Globus pallidus (tissue), 1 donor: ENCODE measurements around the gene E2F6.

Experiments used
- DNase-seq: peaks from one replicate; pipeline ENCODE4 v3.0.0-alpha.2; 2015; ENCODE audit warnings: low spot score

Gene E2F6

DNA sequence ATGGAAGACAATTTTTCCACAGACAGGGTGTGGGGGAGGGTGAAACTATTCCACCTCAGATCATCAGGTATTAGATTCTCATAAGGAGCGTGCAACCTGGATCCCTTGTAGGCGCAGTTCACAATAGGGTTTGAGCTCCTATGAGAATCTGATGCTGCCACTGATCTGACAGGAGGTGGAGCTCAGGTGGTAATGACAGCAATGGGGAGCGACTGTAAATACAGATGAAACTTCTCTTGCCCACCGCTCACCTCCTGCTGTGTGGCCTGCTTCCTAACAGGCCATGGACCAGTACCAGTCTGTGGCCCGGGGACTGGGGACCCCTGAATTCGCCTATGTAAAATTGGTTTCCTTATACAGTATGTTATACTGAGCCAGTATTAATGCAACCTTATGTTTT lies 27.3 kb upstream of the E2F6 start:
- DNase-seq = no peak

DNA sequence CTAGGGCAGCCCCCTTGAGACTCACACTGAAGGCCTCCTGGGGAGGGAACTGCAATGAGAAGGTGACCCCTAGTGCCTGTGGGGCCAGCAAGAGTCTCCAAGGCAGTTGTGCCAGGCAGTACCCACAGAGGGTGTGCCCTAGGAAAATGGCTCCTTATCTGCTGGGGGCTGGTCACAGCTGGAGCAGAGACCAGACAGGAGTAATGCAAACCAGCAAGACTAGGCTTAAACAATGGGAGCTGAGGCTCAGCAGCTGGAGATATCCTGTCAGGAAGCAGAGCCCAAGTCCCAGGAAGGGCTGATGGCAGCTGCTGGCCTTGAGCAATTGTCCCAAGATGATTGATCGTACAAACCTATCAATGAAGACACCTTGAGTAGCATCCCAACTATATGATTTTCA lies 26.8 kb upstream of the E2F6 start:
- no peak for DNase-seq

DNA sequence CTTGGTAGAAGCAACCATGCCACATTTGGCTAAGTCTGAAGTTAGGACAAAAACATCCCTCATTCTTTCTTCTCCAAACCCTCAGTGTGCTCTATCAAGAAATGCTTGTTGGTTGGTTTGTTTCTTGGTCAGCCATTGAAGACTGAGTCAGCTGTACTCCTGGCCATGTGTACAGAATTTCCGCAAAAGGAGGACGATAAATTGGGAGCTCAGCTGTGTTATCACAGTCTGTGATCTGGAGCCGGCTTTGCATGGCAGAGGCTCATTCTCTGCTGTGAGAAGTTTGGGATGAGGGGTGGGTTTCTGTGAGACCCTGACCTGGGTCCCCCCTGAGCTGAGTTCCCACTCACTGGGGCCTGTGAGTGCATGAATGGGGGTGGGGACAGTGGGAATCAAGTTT lies 26.3 kb upstream of the E2F6 start:
- no peak for DNase-seq

DNA sequence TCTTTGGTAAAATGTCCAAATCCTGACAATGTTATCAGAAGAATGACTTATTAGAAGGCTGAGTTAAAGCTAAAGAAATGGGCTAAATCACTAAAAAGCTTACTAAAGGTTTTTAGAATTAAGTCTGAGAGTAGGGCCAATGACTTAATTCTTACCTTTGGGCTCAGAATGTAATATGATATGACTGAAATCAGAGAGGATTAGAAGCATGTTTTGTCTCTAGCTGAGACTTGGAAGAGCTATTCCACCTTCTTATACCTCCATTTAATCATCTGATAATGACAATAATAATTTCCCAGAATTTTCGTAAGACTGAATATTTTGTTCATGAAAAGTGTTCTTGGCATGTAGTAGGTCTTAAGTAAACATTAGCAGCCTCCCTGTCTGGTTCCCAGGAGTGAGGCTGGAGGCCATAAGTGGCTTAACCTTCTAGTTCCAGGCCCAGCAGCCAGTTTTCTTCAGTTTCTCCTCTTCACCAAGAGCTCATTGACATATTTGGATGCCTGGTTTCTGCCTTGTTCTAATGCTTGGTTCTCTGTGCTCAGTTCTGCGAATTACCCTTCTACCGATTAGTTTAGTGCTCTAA lies 25.5 kb upstream of the E2F6 start:
- DNase-seq = no peak

DNA sequence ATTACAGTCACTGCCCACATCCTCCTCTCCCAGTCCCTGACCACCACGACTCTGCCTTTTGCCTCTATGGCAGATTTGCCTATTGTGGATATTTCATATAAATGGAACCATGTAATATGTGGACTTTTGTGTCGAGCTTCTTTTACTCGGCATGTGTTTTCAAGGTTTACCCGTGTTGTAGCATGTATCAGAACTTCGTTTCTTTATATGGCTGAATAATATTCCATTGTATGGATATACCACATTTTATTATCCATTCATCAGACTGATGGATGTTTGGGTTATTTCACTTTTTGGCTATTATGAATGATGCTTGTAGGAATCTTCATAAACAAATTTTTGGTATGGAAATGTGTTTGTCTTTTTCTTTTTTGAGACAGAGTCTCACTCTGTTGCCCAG lies 24.2 kb upstream of the E2F6 start:
- DNase-seq = no peak

DNA sequence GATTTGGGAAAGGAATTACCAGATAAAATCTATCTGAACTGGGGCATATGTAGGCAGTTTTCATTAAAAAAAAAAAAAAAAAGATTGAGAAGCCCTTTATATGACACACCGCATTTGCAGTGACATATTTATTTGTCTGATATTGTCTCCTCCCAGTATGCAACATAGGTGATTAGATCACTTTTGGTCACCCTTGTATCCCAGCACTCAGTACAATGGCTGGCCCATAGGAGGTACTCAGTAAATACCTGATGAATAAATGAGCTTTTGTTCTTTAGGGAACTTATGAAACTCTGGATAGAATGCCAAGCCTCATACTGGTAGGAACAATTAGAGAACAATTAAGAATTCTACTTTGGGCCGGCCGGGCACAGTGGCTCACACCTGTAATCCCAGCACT lies 22.8 kb upstream of the E2F6 start:
- no peak for DNase-seq

DNA sequence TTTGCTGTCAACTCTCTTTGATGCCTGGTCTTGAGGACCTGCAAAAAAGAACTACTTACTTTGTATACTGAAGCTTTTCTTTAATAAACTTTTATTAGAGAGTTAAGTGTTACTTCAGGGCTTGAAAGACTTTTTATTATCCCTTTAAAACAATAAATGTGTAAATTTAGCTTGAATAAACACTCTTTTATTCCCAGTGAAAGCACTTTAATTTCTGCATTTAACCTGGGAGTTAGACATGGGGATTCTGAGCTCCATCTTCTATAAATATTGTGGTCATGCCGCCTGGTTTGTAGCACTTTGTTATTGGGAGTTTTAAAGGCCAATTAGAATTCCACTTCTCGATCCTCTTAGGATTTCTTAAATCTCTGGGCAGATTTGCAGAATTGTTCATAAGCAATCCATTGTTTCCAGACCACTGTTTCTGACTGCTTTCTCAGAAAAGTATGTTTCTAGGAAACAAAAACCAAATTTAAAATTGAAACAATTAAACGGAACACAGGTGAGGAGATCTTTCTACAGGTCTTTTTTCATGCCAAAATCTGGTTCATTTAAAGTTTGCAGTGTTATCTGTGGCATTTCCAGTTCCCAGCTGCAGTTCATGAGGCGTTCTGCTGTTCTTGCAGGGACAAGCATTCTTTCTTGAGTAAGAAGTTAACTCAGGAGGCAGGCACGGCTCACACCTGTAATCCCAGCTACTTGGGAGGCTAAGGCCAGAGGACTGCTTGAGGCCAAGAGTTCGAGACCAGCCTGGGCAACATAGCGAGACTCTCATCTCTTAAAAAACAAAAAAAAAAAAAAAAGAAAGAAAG lies 18.1 kb upstream of the E2F6 start:
- DNase-seq = no peak

DNA sequence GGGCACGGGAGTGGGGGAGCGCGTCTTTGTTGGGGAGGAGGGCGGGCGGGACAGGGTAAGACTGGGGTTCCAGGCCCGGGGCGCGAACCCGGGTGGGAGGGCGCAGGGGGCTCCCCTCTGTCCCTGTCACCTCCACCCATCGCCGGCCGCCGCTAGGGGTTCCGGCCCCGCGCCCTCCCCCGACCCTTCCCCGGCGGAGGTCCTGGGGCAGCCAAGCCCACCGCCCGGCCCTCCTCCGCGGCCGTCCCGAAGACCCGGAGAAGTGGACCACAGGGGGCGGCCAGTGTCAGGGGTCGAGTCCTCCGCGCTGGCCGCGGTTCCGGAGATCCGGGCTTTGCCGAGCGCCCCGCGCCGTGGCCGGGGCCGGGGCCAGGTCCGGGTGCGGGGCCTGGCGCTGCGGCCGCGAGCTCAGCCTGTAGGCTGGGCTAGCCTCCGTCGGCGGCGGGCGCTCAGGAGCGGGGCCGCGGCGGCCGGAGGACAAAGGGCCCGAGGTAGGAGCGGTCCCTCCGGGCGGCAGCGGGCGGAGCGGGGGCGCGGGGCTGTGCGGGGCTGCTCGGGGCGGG lies 16.6 kb upstream of the E2F6 start:
- DNase-seq = no peak

DNA sequence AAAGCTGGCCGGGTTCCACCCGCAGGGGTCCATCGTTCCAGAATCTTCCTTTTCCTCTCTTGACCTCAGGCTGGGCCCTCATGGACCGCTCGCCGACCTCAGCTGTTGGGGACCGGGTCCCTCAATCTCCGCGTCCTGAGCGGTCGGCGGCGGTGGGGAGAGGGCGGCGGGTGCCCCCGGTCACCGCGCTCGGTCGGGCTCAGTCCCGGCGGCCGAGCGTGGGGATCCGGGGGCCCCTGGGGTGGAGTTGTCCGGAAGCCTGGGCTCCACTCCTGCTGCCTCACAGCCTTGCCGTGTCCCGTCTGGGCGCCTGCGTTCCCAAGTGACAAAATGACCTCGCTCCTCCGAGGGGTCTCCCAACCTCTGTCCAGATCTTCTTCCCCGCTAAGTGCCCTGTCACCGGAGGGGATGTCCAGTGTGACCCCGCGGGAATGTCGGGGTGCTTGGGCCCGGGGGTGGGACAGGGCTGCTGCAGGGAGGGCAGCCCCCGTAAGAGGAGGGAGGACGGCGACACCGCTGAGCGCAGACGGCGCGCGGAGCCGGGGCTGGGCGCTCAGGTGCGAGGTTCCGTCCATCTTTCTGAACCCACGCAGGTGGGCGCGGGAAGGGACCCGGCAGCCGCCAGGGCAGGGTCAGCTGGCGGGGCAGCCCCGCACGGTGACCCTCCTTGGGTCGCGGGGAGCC lies 16.0 kb upstream of the E2F6 start:
- DNase-seq = no peak

DNA sequence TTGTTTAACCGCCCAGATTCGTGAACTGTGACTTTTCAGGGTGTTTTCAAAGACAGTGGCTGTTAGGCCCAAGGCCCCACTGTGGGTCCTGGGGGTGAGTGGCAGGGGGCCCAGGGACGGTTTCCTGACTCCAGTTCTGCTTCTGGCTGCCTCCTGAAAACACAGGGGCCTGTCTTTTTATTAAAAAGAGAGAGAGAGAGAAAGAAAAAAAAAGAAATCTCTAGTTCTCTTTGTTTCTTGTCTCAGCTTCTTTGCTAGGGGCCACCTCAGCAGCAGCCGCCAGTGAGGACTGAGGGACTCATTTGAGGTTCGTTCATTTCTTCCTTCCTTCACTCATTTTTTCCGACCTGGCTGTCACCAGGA lies 15.4 kb upstream of the E2F6 start:
- no peak for DNase-seq

DNA sequence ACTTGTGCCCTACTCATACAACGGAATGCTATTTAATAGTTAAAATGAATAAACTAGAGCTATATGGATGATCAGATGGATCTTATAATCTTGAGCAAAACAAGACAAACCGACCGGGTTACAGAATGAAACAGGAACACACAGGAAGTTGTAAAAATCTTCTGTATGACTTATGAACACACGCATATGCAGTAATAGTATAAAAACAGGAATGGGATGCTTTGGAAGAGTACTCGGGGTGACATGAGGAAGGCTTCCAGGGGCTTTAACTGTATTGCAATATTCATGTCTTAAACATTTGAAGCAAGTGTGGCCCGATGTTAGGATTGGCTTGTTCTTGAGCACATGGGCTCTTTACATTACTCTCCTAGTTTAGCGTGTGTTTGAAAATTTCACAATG lies 14.9 kb upstream of the E2F6 start:
- DNase-seq = no peak

DNA sequence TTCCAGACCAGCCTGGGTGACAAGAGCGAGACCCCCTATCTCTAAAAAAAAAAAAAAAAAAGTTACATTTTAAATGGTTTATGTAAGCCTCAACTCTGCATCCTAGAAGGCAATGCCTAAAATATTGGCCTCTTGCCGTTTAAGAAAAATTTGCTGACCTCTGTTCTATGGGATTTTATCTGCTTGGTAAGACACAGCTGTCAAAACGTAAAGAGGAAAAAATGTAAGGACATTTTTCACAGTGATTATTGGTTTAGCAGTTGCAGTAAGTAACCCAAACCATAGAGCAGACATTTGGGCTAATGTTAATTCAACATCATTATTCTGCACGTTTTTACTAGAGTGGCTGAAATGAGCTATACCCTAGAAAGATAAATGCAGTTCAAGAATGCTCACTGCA lies 14.4 kb upstream of the E2F6 start:
- DNase-seq = no peak

DNA sequence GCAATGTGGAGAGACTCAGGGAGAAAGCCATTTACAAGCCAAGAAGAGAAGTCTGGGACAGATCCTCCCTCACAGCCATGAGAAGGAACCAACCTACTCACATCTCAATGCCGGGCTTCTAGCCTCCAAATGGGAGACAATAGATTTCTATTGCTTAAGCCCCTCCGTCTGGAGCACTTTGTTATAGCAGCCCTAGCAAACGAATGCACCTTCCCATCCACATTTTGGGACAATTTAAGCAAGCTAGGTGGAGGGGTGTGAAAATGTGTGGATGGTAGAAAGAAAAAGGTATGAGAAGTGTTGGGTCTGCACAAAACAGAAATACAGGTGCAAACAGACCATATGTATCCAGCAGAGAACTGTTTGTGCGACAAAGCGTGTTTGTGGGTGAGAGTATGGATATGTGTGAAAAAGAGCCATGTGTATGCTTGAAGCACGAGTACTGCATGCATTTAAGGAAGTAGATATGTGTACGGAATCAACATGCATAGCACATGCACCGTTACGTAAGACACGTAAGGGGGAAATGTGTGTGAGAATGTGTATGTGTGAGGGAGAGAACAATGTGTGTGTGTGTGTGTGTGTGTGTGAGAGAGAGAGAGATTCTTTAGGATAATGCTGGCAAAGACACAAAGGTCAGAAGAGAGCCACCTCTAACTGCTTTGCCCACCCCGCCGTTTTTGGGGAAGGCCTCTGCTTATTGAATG lies 13.1 kb upstream of the E2F6 start:
- DNase-seq = no peak

DNA sequence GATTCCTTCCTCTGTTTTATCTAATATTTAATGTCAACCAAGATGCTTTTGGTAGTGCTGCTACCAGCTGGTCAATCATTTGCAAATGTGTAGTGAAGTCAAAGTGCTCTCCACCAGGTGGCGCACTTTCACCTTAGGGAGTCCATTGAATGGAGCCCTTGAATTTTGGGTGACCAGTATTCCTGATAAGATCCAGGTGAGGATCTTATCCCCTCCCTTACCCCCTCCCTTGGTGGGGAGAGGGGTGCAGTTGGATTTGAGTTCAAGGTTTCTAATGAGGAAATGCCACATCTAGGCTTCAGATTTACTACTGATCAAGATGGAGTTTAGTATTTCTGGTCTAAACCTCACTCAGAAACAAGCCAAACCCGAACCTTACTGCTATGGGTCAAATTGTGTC lies 12.0 kb upstream of the E2F6 start:
- DNase-seq = peak; percentile 88

DNA sequence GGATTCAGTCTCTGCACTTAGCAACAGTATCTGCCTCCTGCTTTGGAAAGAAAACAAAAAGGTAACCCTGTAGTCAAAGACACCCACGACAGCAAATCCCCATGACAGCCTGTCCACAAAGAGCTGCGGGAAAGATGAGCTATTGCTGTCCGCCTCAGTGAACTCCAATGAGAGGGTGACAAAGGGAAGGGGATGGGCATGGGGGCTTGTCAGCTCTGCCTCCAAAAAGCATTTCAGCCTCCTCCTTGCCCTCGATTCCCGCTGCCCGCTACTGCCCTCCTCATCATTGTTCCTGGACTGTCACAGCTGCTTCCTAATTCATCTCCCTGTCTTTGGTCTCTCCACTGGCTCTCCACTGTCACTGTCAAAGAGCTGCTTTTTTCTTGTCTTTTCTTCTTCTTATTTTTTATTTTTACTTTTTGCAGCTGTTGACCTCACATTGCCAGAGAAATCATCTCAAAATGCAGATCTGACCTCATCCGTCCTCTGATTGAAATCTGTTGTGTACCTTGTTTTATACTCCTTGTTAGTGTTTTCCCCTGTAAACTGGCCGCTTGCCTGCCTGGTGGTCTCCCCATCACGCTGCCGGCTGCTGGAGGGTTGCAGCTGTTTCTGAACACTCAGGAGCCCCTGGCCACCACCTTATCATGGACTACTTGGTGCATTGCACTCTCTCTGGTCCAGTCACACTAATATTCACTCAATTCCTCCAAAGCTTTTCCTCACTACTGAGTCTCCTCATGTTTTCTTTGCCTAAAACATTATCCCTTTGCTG lies 7.9 kb upstream of the E2F6 start:
- no peak for DNase-seq

DNA sequence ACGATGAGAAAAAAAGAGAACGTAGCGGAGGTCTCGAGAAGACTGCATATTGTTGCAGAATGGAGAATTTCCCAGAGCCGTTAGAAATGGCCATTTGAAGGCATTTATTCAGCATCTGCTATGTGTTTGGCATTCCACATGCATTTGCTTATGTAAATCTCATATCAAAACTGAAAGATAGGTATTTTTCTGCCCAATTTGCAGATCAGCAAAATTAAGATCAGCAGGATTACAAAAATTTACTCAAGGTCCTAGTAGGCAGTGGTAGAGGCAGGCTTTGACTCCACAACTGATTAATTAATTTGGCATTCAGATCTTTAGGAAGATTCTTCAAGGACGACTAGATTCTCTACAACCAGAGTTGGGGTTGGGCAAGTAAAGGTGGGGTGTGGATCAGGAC lies 1.8 kb upstream of the E2F6 start:
- no peak for DNase-seq

DNA sequence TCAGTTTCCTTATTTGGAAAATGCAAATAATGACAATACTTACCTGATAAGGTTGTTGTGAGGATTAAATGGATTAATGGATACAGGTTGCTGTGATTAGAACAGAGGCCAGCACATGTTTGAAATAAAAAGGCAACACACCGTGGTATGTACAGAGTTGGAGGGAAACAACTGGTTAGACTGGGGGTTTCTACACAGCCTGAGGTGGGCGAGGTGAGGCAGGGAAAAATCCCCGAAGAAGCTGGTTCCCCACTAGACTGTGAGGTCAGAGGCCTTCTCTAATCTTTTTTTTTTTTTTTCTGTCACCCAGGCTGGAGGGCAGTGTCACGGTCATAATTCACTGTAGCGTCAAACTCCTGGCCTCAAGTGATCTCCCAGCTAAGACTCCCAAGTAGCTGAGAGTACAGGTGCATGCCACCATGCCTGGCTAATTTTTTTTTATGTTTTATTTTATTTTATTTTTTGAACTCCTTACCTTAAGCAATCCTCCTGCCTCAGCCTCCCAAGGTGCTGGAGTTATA lies 1.2 kb upstream of the E2F6 start:
- DNase-seq = no peak

DNA sequence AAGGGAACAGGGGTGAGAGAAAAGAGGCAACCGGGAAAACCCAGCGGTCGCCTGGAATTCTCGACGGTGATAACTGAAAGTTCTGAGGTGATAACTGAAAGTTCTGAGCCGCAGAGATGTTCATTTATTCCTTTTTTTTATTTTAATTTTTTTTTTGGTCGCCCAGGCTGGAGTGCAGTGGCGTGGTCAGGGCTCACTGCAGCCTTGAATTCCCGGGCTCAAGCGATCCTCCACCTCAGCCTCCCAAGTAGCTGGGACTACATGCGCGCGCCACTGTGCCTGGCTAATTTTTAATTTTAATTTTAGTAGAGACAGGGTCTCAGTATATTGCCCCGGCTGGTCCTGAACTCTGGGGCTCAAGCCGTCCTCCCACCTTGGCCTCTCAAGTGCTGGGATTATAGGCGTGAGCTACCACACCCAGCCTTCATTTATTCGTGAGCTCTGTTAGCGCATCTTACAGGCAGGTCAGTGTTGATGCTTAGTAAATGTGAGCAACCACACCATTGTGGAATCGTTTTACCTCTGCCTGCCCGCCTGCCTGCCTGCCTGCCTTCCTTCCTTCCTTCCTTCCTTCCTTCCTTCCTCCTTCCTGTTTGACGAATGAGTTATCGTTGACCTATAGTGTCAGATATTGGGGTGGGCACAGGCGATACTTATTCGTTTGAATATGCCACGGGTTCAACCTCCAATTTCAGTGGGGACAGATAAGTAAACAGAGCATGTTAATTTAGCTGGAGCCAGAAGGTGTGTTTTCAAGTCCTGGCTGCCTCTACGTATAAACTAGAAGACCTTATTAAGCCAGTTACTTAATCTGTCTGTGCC lies 557 bp upstream of the E2F6 start:
- DNase-seq = no peak

DNA sequence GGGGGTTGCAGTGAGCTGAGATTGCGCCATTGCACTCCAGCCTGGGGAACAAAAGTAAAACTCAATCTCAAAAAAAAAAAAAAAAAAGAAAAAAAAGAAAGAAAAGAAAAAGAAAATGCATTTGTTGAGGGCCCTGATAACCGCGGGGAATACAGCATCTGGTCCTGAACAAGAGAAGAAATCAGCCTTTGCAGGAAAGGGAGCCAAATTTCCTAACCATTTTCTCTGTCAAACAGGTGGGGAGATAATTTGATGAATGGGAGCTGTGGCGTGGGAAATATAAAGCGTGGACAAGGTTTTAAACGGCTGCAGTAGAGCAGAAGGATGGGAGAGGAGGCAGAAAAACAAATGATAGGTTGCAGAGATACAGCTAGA lies 864 bp downstream of the E2F6 start:
- DNase-seq = no peak

DNA sequence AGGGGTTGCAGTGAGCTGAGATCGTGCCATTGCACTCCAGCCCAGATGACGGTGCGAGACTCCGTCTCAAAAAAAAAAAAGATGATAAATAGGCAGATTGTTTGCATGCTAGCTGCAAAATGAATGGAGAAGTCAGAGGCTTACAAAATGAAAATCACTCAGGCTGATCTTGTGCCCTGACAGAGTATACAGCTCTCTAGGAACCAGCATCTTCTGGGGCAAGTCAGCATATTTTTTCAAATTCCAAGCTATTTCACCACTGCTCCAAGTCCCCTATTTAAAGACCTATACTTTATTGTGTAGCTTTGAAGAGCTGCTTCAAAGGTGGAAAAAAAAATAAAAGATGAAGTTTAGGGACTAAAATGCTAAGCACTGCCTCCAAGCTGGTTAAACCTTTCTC lies 6.1 kb downstream of the E2F6 start:
- no peak for DNase-seq

DNA sequence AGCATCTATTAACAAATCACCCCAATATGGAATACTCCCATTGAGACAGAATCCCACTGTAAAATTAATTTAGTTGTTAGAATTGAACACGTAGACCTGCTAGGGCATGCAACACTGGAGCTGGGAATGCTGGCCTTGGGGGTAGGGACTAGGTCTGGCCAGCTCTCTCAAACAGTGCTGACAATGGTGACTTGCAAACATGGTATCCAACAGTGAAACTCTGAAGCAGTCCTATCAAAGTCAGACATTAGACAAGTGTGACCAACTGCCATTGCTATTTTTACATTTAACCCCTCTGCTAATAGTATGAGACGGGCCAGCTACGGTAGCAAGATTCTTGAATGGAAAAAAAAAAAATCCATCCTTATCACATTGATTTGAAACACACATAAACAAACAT lies 7.2 kb downstream of the E2F6 start:
- no peak for DNase-seq
